Hepatocyte (in vitro differentiated cells): Measurements from ENCODE around the gene ADCY1. TPM values are rescaled to one million over a fixed set of nuclear protein-coding genes. Genes with fewer than 3 reads are reported as not detected.
A peak's percentile ranks its signal among the peaks of the same experiment; 100 is the strongest.

Source experiments
- DNase-seq: peaks from one replicate; pipeline ENCODE4 v3.0.0-alpha.2; 2016; ENCODE audit warnings: low spot score
- H2AFZ ChIP-seq: fragments of 200-600 bp; sonication (generic); 2 replicates; pipeline ENCODE4 v1.6.0; 2016; ENCODE audit warnings: antibody characterized with exemption, mild to moderate bottlenecking
- H3K27ac ChIP-seq: fragments of 200-600 bp; sonication (generic); 2 replicates; pipeline ENCODE4 v1.5.1; 2016; ENCODE audit warnings: mild to moderate bottlenecking
- H3K27me3 ChIP-seq: fragments of 200-600 bp; sonication (generic); 2 replicates; pipeline ENCODE4 v1.6.1; 2016
- H3K36me3 ChIP-seq: fragments of 200-600 bp; sonication (generic); replicated peaks from 2 replicates; pipeline ENCODE4 v1.5.1; 2016; ENCODE audit warnings: low read depth; ENCODE audit not compliant: insufficient read depth
- H3K4me1 ChIP-seq: fragments of 200-600 bp; sonication (generic); 2 replicates; pipeline ENCODE4 v1.5.1; 2016; ENCODE audit warnings: mild to moderate bottlenecking, moderate library complexity; ENCODE audit not compliant: insufficient read depth
- H3K4me2 ChIP-seq: fragments of 200-600 bp; sonication (generic); 2 replicates; pipeline ENCODE4 v1.6.0; 2016
- H3K4me3 ChIP-seq: fragments of 200-600 bp; sonication (generic); 2 replicates; pipeline ENCODE4 v1.5.1; 2016; ENCODE audit warnings: mild to moderate bottlenecking
- H3K79me2 ChIP-seq: fragments of 200-600 bp; sonication (generic); 2 replicates; pipeline ENCODE4 v1.6.0; 2017; ENCODE audit warnings: mild to moderate bottlenecking
- H3K9me2 ChIP-seq: fragments of 200-600 bp; sonication (generic); replicated peaks from 2 replicates; pipeline ENCODE4 v1.6.0; 2017; ENCODE audit warnings: mild to moderate bottlenecking; ENCODE audit not compliant: insufficient read depth
- H3K9me3 ChIP-seq: fragments of 200-600 bp; sonication (generic); 2 replicates; pipeline ENCODE4 v1.5.1; 2016; ENCODE audit warnings: low read depth, mild to moderate bottlenecking
- H4K20me1 ChIP-seq: fragments of 200-600 bp; sonication (generic); 2 replicates; pipeline ENCODE4 v1.6.0; 2016; ENCODE audit warnings: mild to moderate bottlenecking; ENCODE audit not compliant: insufficient read depth, poor library complexity, severe bottlenecking
- EZH2 ChIP-seq: fragments of 200-600 bp; sonication (generic); IDR thresholded peaks from 2 replicates; pipeline ENCODE4 v1.6.1; 2016; ENCODE audit warnings: antibody characterized with exemption, mild to moderate bottlenecking, borderline replicate concordance
- EZH2phosphoT487 ChIP-seq: fragments of 200-600 bp; sonication (generic); IDR thresholded peaks from one replicate; pipeline ENCODE4 v1.6.1; 2018; ENCODE audit warnings: antibody characterized with exemption, mild to moderate bottlenecking, low read depth, moderate library complexity; ENCODE audit not compliant: unreplicated experiment, severe bottlenecking
- WGBS: methylation state at CpG from one replicate; pipeline ENCODE4 v1.1.6; 2016; ENCODE audit warnings: low lambda C conversion rate; ENCODE audit errors: missing lambda C conversion rate; 5-methylcytosine and 5-hydroxymethylcytosine counted together
- polyA plus RNA-seq: library from polyadenylated mRNA; unstranded; fragments of >200 nt; fragmentation: Nextera tagmentation; extraction: Ambion mirVana; gene quantifications from 2 replicates; pipeline ENCODE4 v1.2.1, GENCODE V29; 2016
- total RNA-seq: library from RNA; depleted of rRNA; stranded (reverse); fragments of >200 nt; gene quantifications from 2 replicates; pipeline ENCODE4 v1.2.3, GENCODE V29; 2014
- TF ChIP-seq, protein P1 (sequence below): fragments of 200-600 bp; sonication (generic); IDR thresholded peaks from 2 replicates; pipeline ENCODE4 v1.5.1; 2016; ENCODE audit warnings: antibody characterized with exemption, mild to moderate bottlenecking; ENCODE audit not compliant: poor library complexity

ADCY1 gene
- total and polyA plus RNA-seq, 2 experiments from 2014 or later: 1.3 to 2.9 TPM

DNA sequence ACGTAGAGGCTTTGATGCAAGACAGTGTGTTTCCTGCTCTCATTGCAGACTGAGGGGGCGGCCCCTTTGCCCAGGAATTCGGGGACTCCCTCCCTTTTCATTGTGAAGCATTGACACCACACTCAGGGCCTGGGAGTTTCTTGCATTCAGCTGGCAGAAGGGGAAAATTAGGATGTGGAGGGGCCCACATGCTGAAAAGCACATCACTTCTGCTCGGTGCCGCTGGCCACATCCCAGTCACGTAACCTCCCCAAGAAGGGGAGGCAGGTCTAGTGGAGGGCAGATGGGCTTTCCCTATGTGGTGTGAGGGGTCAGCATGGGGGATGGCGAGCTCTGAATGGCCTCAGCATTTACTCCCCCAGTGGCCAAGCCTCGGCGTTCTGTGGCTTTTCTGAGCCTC, 47.9 kb downstream of the ADCY1 start:
- H2AFZ ChIP-seq: no peak overlapping the region
- 91% methylated on average over 9 of the region's 9 CpGs for WGBS
- H3K9me3 ChIP-seq: peaks cover 4% of the 10 kb centered on the region
- H3K4me2 ChIP-seq: no peak overlapping the region
- no peaks in the 10 kb centered on the region for H3K79me2 ChIP-seq
- DNase-seq: no peak
- H3K27me3 ChIP-seq: no peaks in the 10 kb centered on the region
- H3K4me3 ChIP-seq: no peak overlapping the region
- no peaks in the 10 kb centered on the region for H3K36me3 ChIP-seq
- no peaks in the 10 kb centered on the region for H4K20me1 ChIP-seq
- TF ChIP-seq EZH2 (no peak), EZH2phosphoT487 (no peak)
- TF ChIP-seq, protein P1, sequence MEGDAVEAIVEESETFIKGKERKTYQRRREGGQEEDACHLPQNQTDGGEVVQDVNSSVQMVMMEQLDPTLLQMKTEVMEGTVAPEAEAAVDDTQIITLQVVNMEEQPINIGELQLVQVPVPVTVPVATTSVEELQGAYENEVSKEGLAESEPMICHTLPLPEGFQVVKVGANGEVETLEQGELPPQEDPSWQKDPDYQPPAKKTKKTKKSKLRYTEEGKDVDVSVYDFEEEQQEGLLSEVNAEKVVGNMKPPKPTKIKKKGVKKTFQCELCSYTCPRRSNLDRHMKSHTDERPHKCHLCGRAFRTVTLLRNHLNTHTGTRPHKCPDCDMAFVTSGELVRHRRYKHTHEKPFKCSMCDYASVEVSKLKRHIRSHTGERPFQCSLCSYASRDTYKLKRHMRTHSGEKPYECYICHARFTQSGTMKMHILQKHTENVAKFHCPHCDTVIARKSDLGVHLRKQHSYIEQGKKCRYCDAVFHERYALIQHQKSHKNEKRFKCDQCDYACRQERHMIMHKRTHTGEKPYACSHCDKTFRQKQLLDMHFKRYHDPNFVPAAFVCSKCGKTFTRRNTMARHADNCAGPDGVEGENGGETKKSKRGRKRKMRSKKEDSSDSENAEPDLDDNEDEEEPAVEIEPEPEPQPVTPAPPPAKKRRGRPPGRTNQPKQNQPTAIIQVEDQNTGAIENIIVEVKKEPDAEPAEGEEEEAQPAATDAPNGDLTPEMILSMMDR: no peak
- peaks cover 26% of the 10 kb centered on the region for H3K4me1 ChIP-seq
- no peaks in the 10 kb centered on the region for H3K9me2 ChIP-seq
- no peak overlapping the region for H3K27ac ChIP-seq

DNA sequence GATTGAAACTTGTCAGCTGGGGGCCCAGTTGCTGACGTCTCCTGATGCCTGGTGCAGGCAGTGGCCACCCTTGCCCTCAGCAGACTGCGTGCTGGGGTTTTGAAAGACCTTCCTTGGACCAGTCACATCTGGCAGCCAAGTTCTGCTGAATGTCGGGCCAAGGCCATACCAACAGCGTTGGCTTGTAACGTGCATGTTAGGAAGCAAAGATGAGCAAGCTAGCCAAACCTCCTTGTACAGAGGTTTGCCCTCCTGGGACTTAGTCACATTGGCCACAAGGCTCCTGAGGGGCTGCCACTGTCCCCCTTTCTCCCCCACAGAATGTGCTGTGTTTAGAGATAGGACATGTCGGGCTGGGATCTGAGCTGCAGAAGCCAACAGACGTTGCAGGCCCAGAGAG, 49.0 kb downstream of the ADCY1 start:
- Histone ChIP-seq H3K27me3 (no peaks in the 10 kb centered on the region), H3K27ac (no peak overlapping the region), H3K4me3 (no peak overlapping the region), H3K36me3 (no peaks in the 10 kb centered on the region), H3K4me1 (peaks cover 26% of the 10 kb centered on the region), H3K79me2 (no peaks in the 10 kb centered on the region), H4K20me1 (no peaks in the 10 kb centered on the region), H2AFZ (no peak overlapping the region), H3K4me2 (no peak overlapping the region), H3K9me2 (no peaks in the 10 kb centered on the region), H3K9me3 (no peaks in the 10 kb centered on the region)
- no peak for DNase-seq
- WGBS: 95% methylated on average over 7 of the region's 7 CpGs
- TF ChIP-seq EZH2phosphoT487 (no peak), EZH2 (no peak)
- TF ChIP-seq, protein P1: no peak

DNA sequence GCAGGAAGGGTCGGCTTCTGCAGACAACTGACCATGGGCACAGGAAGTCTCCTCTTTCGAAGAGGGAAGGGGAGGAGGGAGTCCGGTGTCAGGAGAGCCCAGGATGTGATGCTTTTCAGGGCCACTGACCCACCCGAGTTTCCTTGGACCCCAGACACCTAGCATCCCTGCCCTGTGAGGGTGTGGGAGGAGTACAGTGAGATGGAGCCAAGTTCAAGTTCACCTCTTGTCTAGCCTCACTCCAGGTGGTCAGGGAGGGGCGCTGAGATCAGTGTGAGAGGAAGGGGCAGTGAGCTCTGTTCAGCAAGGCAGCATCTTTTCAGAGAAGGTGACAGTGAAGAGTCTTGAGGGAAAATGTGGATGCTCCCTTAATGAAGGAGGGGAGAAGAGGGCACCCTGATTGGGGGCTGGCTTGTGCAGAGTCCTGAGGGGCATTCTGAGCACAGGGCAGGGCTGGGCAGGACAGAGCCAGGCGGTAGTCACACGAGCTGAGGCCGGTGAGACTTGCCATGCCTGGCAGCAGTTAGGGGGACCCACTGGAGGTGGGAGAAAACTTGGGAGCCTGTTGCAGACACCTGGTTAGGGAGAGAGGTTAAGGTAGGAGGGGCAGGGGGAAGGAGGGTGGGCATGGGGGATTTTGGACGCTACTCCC, 49.7 kb downstream of the ADCY1 start:
- TF ChIP-seq EZH2phosphoT487: no peak
- TF ChIP-seq, protein P1: no peak
- TF ChIP-seq EZH2: no peak
- H3K4me1 ChIP-seq: peaks cover 26% of the 10 kb centered on the region
- H4K20me1 ChIP-seq: no peaks in the 10 kb centered on the region
- no peak overlapping the region for H3K4me2 ChIP-seq
- no peaks in the 10 kb centered on the region for H3K9me2 ChIP-seq
- no peak overlapping the region for H2AFZ ChIP-seq
- H3K79me2 ChIP-seq: no peaks in the 10 kb centered on the region
- WGBS: 78% methylated on average over 9 of the region's 9 CpGs
- no peak for DNase-seq
- H3K9me3 ChIP-seq: no peaks in the 10 kb centered on the region
- H3K36me3 ChIP-seq: no peaks in the 10 kb centered on the region
- no peak overlapping the region for H3K4me3 ChIP-seq
- H3K27ac ChIP-seq: peak overlapping the region; percentile 57
- no peaks in the 10 kb centered on the region for H3K27me3 ChIP-seq
